ENCODE measurements around the gene TDRD5.

DNA sequence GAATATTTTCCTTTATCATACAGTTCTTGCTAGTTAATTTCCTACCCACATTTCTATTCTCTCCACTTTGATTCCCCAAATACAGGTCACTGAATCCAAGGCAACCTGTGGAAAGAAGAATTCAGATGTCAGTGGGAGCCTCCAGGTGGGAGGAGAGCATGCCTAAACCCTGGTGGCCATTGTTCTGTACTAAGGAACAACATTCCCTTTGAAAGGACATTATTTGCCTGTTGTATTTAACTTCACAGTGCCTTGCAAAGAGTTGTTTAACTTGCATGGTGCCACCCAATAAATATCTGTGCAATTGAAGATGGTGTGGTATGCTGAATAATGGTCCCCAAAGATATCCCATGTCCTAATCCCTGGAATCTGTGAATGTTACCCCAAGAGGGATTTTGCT lies 37.2 kb upstream of the TDRD5 start:
- TF ChIP-seq, protein P1, sequence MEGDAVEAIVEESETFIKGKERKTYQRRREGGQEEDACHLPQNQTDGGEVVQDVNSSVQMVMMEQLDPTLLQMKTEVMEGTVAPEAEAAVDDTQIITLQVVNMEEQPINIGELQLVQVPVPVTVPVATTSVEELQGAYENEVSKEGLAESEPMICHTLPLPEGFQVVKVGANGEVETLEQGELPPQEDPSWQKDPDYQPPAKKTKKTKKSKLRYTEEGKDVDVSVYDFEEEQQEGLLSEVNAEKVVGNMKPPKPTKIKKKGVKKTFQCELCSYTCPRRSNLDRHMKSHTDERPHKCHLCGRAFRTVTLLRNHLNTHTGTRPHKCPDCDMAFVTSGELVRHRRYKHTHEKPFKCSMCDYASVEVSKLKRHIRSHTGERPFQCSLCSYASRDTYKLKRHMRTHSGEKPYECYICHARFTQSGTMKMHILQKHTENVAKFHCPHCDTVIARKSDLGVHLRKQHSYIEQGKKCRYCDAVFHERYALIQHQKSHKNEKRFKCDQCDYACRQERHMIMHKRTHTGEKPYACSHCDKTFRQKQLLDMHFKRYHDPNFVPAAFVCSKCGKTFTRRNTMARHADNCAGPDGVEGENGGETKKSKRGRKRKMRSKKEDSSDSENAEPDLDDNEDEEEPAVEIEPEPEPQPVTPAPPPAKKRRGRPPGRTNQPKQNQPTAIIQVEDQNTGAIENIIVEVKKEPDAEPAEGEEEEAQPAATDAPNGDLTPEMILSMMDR (IDR thresholded peaks at IDR 0.05; ENCODE audit: low read depth, low read length): no peak
- no peak for TF ChIP-seq EZH2phosphoT487 (IDR thresholded peaks at IDR 0.05; ENCODE audit: low read depth)

Data from OCI-LY3 (cell line).